AG09319 (cell line): Measurements from ENCODE around the gene GADD45G.

Source experiments
- DNase-seq: peaks from one replicate; pipeline ENCODE4 v3.0.0-alpha.2; 2010; ENCODE audit warnings: low read depth; ENCODE audit errors: extremely low read depth
- CTCF ChIP-seq: IDR thresholded peaks from 2 replicates; pipeline ENCODE4 v1.5.1; 2011; ENCODE audit warnings: low read depth, mild to moderate bottlenecking, inconsistent platforms, low read length, moderate library complexity

The GADD45G gene

GRCh38 chr9:89639367-89639795, 34.6 kb downstream of the GADD45G start:
- TF ChIP-seq CTCF = no peak
- no peak for DNase-seq

GRCh38 chr9:89639961-89640360, 35.1 kb downstream of the GADD45G start:
- TF ChIP-seq CTCF = no peak
- DNase-seq = no peak

- no peak for TF ChIP-seq CTCF
- DNase-seq = no peak
Observed at GRCh38 chr9:89640361-89640760, 35.5 kb downstream of the GADD45G start.

GRCh38 chr9:89640801-89641200, 36.0 kb downstream of the GADD45G start:
- no peak for DNase-seq
- TF ChIP-seq CTCF = no peak

- DNase-seq = no peak
- no peak for TF ChIP-seq CTCF
Observed at GRCh38 chr9:89641980-89642379, 37.2 kb downstream of the GADD45G start.

GRCh38 chr9:89642789-89643188, 38.0 kb downstream of the GADD45G start:
- no peak for TF ChIP-seq CTCF
- DNase-seq = no peak

- DNase-seq = no peak
Observed at GRCh38 chr9:89646189-89646939, 41.6 kb downstream of the GADD45G start.

More at GRCh38 chr9:89646189-89646939, 41.6 kb downstream of the GADD45G start:
- TF ChIP-seq CTCF = no peak
